H1 (cell line): Measurements from ENCODE around the gene ACP3. TPM values are rescaled to one million over a fixed set of nuclear protein-coding genes. Genes with fewer than 3 reads are reported as not detected.
"Not testable (repeated sequence)": the region's sequence is repeated elsewhere in the genome, so short reads cannot be mapped to it uniquely, and the experiment has no call there.

Experiments
- CTCF ChIA-PET: fragments of 300-600 bp; sonication (Branson Sonifier 250); formaldehyde crosslinking; loops from one replicate; lab custom pipeline; 2021; ENCODE audit not compliant: partially characterized antibody; lab: Charles Lee
- POLR2A ChIA-PET: fragments of 300-600 bp; sonication (Branson Sonifier 250); formaldehyde crosslinking; loops from one replicate; lab custom pipeline; 2021; ENCODE audit warnings: inconsistent platforms; ENCODE audit not compliant: partially characterized antibody; lab: Charles Lee
- DNase-seq, 2 experiments: peaks; one replicate each; pipeline versions ENCODE4 v3.0.0 to v3.0.0-alpha.2; 2010 to 2022; ENCODE audit warnings: low spot score in 2 of 2, low read depth in 1 of 2, mixed read lengths in 1 of 2
- FAIRE-seq: peaks from 2 replicates; lab custom pipeline; 2011; peaks lifted over from hg19 to GRCh38; lab: Jason Lieb, UNC
- H2AFZ ChIP-seq: 2 replicates; pipeline ENCODE4 v1.8.1; 2012; ENCODE audit warnings: low read length, inconsistent platforms
- H2AK5ac ChIP-seq: 2 replicates; pipeline ENCODE4 v1.6.1; 2013; ENCODE audit warnings: low read depth, low read length
- H2BK120ac ChIP-seq: replicated peaks from 2 replicates; pipeline ENCODE3; 2013; ENCODE audit warnings: low read depth, low read length, inconsistent platforms
- H2BK12ac ChIP-seq: 2 replicates; pipeline ENCODE4 v1.6.1; 2013; ENCODE audit warnings: low read depth, low read length
- H2BK15ac ChIP-seq: 2 replicates; pipeline ENCODE4 v1.6.1; 2013; ENCODE audit warnings: low read length
- H2BK20ac ChIP-seq: 2 replicates; pipeline ENCODE4 v1.6.1; 2013; ENCODE audit warnings: low read length
- H2BK5ac ChIP-seq: 2 replicates; pipeline ENCODE4 v1.6.1; 2013; ENCODE audit warnings: low read depth, low read length
- H3K14ac ChIP-seq: 2 replicates; pipeline ENCODE4 v1.6.1; 2013; ENCODE audit warnings: inconsistent platforms; ENCODE audit not compliant: insufficient read length
- H3K18ac ChIP-seq: 2 replicates; pipeline ENCODE4 v1.6.1; 2013; ENCODE audit warnings: low read length; ENCODE audit errors: extremely low read depth
- H3K23ac ChIP-seq: 2 replicates; pipeline ENCODE4 v1.6.1; 2013; ENCODE audit warnings: inconsistent platforms; ENCODE audit not compliant: insufficient read length
- H3K23me2 ChIP-seq: 2 replicates; pipeline ENCODE4 v1.6.1; 2013; ENCODE audit warnings: low read depth, low read length
- H3K27ac ChIP-seq: 2 replicates; pipeline ENCODE4 v1.6.1; 2011; ENCODE audit warnings: low read depth, low read length, inconsistent platforms
- H3K27me3 ChIP-seq, 4 experiments: replicated peaks in 1 of 4; 1 replicate in 1 of 4; 2 replicates in 3 of 4; pipeline versions ENCODE4 v1.6.1 to v1.8.1; 2011 to 2013; ENCODE audit warnings: low read length in 3 of 4, mild to moderate bottlenecking in 3 of 4, inconsistent platforms in 2 of 4, mixed read lengths in 2 of 4, moderate library complexity in 1 of 4; ENCODE audit not compliant: control insufficient read depth in 3 of 4, insufficient read depth in 3 of 4; ENCODE audit errors: extremely low read depth in 1 of 4
- H3K36me3 ChIP-seq, 4 experiments: 2 replicates each; pipeline versions ENCODE4 v1.6.1 to v1.8.1; 2011 to 2013; ENCODE audit warnings: mild to moderate bottlenecking in 4 of 4, low read length in 3 of 4, moderate library complexity in 2 of 4, control low read depth in 1 of 4, inconsistent platforms in 1 of 4; ENCODE audit not compliant: insufficient read depth in 4 of 4, control insufficient read depth in 2 of 4
- H3K4ac ChIP-seq: replicated peaks from 2 replicates; pipeline ENCODE3; 2013; ENCODE audit warnings: low read length, low read depth, mixed read lengths, inconsistent platforms; ENCODE audit not compliant: insufficient read length
- H3K4me1 ChIP-seq, 4 experiments: replicated peaks in 1 of 4; 1 replicate in 1 of 4; 2 replicates in 3 of 4; pipeline versions ENCODE4 v1.6.1 to v1.8.1; 2011 to 2013; ENCODE audit warnings: low read length in 3 of 4, inconsistent platforms in 2 of 4, mixed read lengths in 1 of 4; ENCODE audit not compliant: insufficient read depth in 4 of 4, control insufficient read depth in 3 of 4
- H3K4me2 ChIP-seq, 2 experiments: 2 replicates each; pipeline versions ENCODE4 v1.6.1 to v1.8.1; 2011 to 2013; ENCODE audit warnings: low read depth in 2 of 2, low read length in 2 of 2, control low read depth in 1 of 2, inconsistent platforms in 1 of 2, mild to moderate bottlenecking in 1 of 2; ENCODE audit not compliant: insufficient read depth in 1 of 2
- H3K4me3 ChIP-seq, 4 experiments: fragments of 200-600, 300-600 bp in 1 of 4; sonication (generic), shearing (Covaris generic), sonication (Bioruptor Twin) in 1 of 4; 2 replicates each; pipeline versions ENCODE4 v1.5.1 to v1.8.1; 2011 to 2016; ENCODE audit warnings: low read length in 4 of 4, low read depth in 3 of 4, control low read depth in 2 of 4, inconsistent platforms in 2 of 4, mild to moderate bottlenecking in 2 of 4, mixed read lengths in 1 of 4, moderate library complexity in 1 of 4; ENCODE audit not compliant: insufficient read depth in 2 of 4; ENCODE audit errors: extremely low read depth in 1 of 4
- H3K56ac ChIP-seq: replicated peaks from 2 replicates; pipeline ENCODE3; 2013; ENCODE audit warnings: low read depth, mild to moderate bottlenecking, mixed read lengths, low read length, inconsistent platforms; ENCODE audit not compliant: insufficient read length
- H3K79me1 ChIP-seq: 2 replicates; pipeline ENCODE4 v1.6.1; 2013; ENCODE audit warnings: low read depth, low read length, control low read depth
- H3K79me2 ChIP-seq, 2 experiments: 2 replicates each; pipeline versions ENCODE4 v1.6.1 to v1.8.1; 2012 to 2013; ENCODE audit warnings: low read length in 2 of 2, mild to moderate bottlenecking in 2 of 2, inconsistent platforms in 1 of 2; ENCODE audit not compliant: insufficient read depth in 2 of 2, control insufficient read depth in 1 of 2
- H3K9ac ChIP-seq, 4 experiments: replicated peaks in 1 of 4; 1 replicate in 1 of 4; 2 replicates in 3 of 4; pipeline versions ENCODE4 v1.6.1 to v1.8.1; 2011 to 2013; ENCODE audit warnings: low read depth in 3 of 4, low read length in 3 of 4, control low read depth in 2 of 4, mild to moderate bottlenecking in 2 of 4, moderate library complexity in 2 of 4, inconsistent platforms in 1 of 4; ENCODE audit errors: extremely low read depth in 1 of 4
- H3K9me3 ChIP-seq, 2 experiments: 2 replicates each; pipeline versions ENCODE4 v1.6.1 to v1.8.1; 2012 to 2013; ENCODE audit warnings: mild to moderate bottlenecking in 2 of 2, moderate library complexity in 2 of 2, control low read depth in 1 of 2, inconsistent platforms in 1 of 2, low read depth in 1 of 2, low read length in 1 of 2, mixed read lengths in 1 of 2; ENCODE audit not compliant: insufficient read depth in 2 of 2
- H4K20me1 ChIP-seq, 2 experiments: replicated peaks in 1 of 2; 2 replicates each; pipeline versions ENCODE3 to v1.8.1; 2011 to 2013; ENCODE audit warnings: inconsistent platforms in 2 of 2, low read length in 2 of 2, mild to moderate bottlenecking in 1 of 2; ENCODE audit not compliant: insufficient read depth in 2 of 2, control insufficient read depth in 1 of 2
- H4K5ac ChIP-seq: 2 replicates; pipeline ENCODE4 v1.6.1; 2013; ENCODE audit warnings: low read length, low read depth, mixed read lengths, inconsistent platforms; ENCODE audit not compliant: insufficient read length
- H4K8ac ChIP-seq: 2 replicates; pipeline ENCODE4 v1.8.0; 2013; ENCODE audit warnings: mild to moderate bottlenecking, moderate library complexity, low read length, inconsistent platforms; ENCODE audit not compliant: insufficient read depth; ENCODE audit errors: extremely low read depth
- H4K91ac ChIP-seq: replicated peaks from 2 replicates; pipeline ENCODE3; 2013; ENCODE audit warnings: low read length, mixed read lengths, inconsistent platforms; ENCODE audit not compliant: insufficient read length
- WGBS, 2 experiments: shearing (Covaris generic) in 1 of 2; methylation state at CpG; one replicate each; pipeline versions ENCODE4 v1.1.6 to v1.1.7; 2013 to 2015; ENCODE audit warnings: low lambda C conversion rate in 2 of 2, mixed read lengths in 2 of 2, inconsistent platforms in 1 of 2, low coverage in 1 of 2, missing lambda C conversion rate in 1 of 2; ENCODE audit not compliant: insufficient replicate concordance in 2 of 2, insufficient coverage in 1 of 2, insufficient read length in 1 of 2; ENCODE audit errors: extremely low coverage in 1 of 2, missing lambda C conversion rate in 1 of 2; 5-methylcytosine and 5-hydroxymethylcytosine counted together
- polyA plus RNA-seq, 7 experiments: library from polyadenylated mRNA; depleted of rRNA in 3 of 7; stranded (reverse) in 5 of 7; unstranded in 2 of 7; fragments of >200 nt in 5 of 7; fragments of 200-250 nt in 2 of 7; gene quantifications; 1 replicate in 5 of 7; 2 replicates in 1 of 7; 4 replicates in 1 of 7; pipeline versions ENCODE4 v1.2.1 to v1.2.3, GENCODE V29; 2011 to 2013; ENCODE audit warnings: missing spikeins in 2 of 7, mixed read lengths in 2 of 7
- total RNA-seq: library from RNA; stranded (reverse); fragmentation: NEBNext Ultra II Directional; extraction: Animal tissue kit (Norgen Biotek cat#: 25700); gene quantifications from 2 replicates; pipeline ENCODE4 v1.2.1, GENCODE V29; 2021

Gene ACP3
- total and polyA plus RNA-seq, 2 of the 8 experiments (the other 6 are each of a cell fraction or from before 2014, with no cell fraction given): 1.2 to 1.4 TPM

DNA sequence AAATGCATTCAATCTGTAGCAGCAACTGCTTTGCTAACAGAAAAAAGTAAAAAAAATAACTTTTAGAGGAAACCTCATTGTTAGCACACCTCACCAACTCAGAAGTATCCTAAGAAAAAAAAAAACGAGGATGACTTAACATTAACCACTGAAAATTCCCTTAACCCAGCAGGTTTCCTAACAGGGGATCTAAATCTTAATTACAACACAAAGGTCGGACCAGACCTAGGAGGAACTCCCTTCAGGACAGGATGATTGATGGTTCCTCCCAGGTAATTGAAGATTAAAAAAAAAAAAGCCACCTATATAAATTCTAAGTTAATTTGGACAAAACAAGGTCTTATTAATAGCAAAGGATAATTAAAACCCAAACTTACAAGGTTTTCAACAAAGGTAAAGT is 12.9 kb upstream of the ACP3 start:
- H2BK120ac ChIP-seq, H3K9ac ChIP-seq, H3K36me3 ChIP-seq, H3K79me2 ChIP-seq, H3K56ac ChIP-seq, CTCF ChIA-PET, H3K23ac ChIP-seq, H3K18ac ChIP-seq, H3K27ac ChIP-seq, DNase-seq, H4K20me1 ChIP-seq, H3K4me2 ChIP-seq, H2AFZ ChIP-seq, H3K4ac ChIP-seq, H3K4me3 ChIP-seq, FAIRE-seq, H2AK5ac ChIP-seq, H2BK20ac ChIP-seq, H2BK5ac ChIP-seq, H2BK12ac ChIP-seq, H3K14ac ChIP-seq, POLR2A ChIA-PET, H2BK15ac ChIP-seq, H4K5ac ChIP-seq, H3K27me3 ChIP-seq, H3K23me2 ChIP-seq, H3K79me1 ChIP-seq, H3K4me1 ChIP-seq, H4K8ac ChIP-seq, H4K91ac ChIP-seq: not testable (repeated sequence)
- peaks cover 17 to 19% of the 10 kb centered on the region in 2 experiments for H3K9me3 ChIP-seq
- WGBS, 2 experiments: 20% methylated on average over 2 of the region's 2 CpGs; no CpG with 5 or more reads in 1 of the 2 experiments

DNA sequence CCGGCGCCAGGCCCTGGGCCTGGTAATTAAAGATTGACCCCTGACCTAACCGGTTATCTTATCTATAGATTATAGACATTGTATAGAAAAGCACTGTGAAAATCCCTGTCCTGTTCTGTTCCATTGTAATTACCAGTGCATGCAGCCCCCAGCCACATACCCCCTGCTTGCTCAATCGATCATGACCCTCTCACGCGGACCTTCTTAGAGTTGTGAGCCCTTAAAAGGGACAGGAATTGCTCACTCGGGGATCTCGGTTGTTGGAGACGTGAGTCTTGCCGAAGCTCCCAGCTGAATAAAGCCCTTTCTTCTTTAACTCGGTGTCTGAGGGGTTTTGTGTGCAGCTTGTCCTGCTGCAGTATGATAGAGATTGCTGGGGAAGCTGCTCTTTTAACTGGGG is 7.2 kb upstream of the ACP3 start:
- H3K9me3 ChIP-seq, H4K91ac ChIP-seq, H2BK120ac ChIP-seq, H3K79me1 ChIP-seq, DNase-seq, FAIRE-seq, H2BK12ac ChIP-seq, H3K56ac ChIP-seq, H3K14ac ChIP-seq, POLR2A ChIA-PET, H2AK5ac ChIP-seq, H2BK15ac ChIP-seq, H3K9ac ChIP-seq, H3K79me2 ChIP-seq, H2AFZ ChIP-seq, H3K18ac ChIP-seq, H3K4me3 ChIP-seq, H3K23ac ChIP-seq, H3K4me2 ChIP-seq, H2BK20ac ChIP-seq, H3K23me2 ChIP-seq, H3K36me3 ChIP-seq, H2BK5ac ChIP-seq, H3K27ac ChIP-seq, H3K4ac ChIP-seq, H3K27me3 ChIP-seq, H4K5ac ChIP-seq, H4K8ac ChIP-seq, H4K20me1 ChIP-seq, H3K4me1 ChIP-seq: not testable (repeated sequence)
- 90% methylated on average over 11 of the region's 11 CpGs; no CpG with 5 or more reads in 1 of the 2 experiments for WGBS, 2 experiments
- CTCF ChIA-PET: interaction anchor here (0.9 to 2.1 kb wide), 3 partner anchors 75 to 100 kb away, joined by 3 to 9 read pairs (median 3); no protein-coding TSS in a partner anchor
